Stimulated activated CD8-positive, alpha-beta memory T cell treated with anti-CD3 and anti-CD28 coated beads, Interleukin-15, amount 100 ng/mL, for 1 hour (primary cell): Measurements from ENCODE around the gene GTF2H3.
A peak's percentile ranks its signal among the peaks of the same experiment; 100 is the strongest.
"Not testable (repeated sequence)": the region's sequence is repeated elsewhere in the genome, so short reads cannot be mapped to it uniquely, and the experiment has no call there.

Experiments used
- DNase-seq: peaks from one replicate; pipeline ENCODE4 v3.0.0-alpha.2; 2020; ENCODE audit warnings: low read depth

GTF2H3 gene

GRCh38 chr12:123633379-123634141 lies at the start of gene GTF2H3, which contains the start of gene EIF2B1:
Gene GTF2H3, plus strand, starts transcription at chr12:123633829. Its CDS starts 31 bp downstream, at chr12:123633860.
Gene EIF2B1, minus strand, starts transcription at chr12:123633686. Its CDS starts 129 bp downstream, at chr12:123633557.
- DNase-seq = peak; percentile 95

GRCh38 chr12:123591702-123592481 lies 41.7 kb upstream of the GTF2H3 start:
- DNase-seq = no peak

- DNase-seq = no peak
These were observed 37.9 kb upstream of the GTF2H3 start for GRCh38 chr12:123595729-123596128.

- DNase-seq = no peak
These were observed 36.5 kb upstream of the GTF2H3 start for GRCh38 chr12:123597100-123597499.

- no peak for DNase-seq
These were observed 35.1 kb upstream of the GTF2H3 start for GRCh38 chr12:123598522-123598921.

- no peak for DNase-seq
These were observed 34.3 kb upstream of the GTF2H3 start for GRCh38 chr12:123599310-123599709.

- DNase-seq = no peak
These were observed 33.9 kb upstream of the GTF2H3 start for GRCh38 chr12:123599721-123600120.

- peak; percentile 64 for DNase-seq
These were observed 31.8 kb upstream of the GTF2H3 start, which contains the start of gene DDX55 for GRCh38 chr12:123601602-123602489. Gene DDX55, plus strand, starts transcription at chr12:123602099. Its CDS starts 50 bp downstream, at chr12:123602149.

- DNase-seq = no peak
These were observed 30.9 kb upstream of the GTF2H3 start for GRCh38 chr12:123602651-123603195.

- DNase-seq = not testable (repeated sequence)
These were observed 30.1 kb upstream of the GTF2H3 start for GRCh38 chr12:123603495-123603894.

GRCh38 chr12:123607756-123608155 lies 25.9 kb upstream of the GTF2H3 start:
- no peak for DNase-seq

GRCh38 chr12:123608182-123608581 lies 25.4 kb upstream of the GTF2H3 start:
- no peak for DNase-seq

GRCh38 chr12:123614110-123614509 lies 19.5 kb upstream of the GTF2H3 start:
- no peak for DNase-seq

GRCh38 chr12:123614531-123614930 lies 19.1 kb upstream of the GTF2H3 start:
- DNase-seq = no peak

- no peak for DNase-seq
These were observed 16.5 kb upstream of the GTF2H3 start for GRCh38 chr12:123617144-123617543.

- DNase-seq = no peak
These were observed 16.0 kb upstream of the GTF2H3 start for GRCh38 chr12:123617580-123617979.

GRCh38 chr12:123621101-123621500 lies 12.5 kb upstream of the GTF2H3 start:
- DNase-seq = no peak

GRCh38 chr12:123621619-123622530 lies 11.8 kb upstream of the GTF2H3 start:
- DNase-seq = no peak

- no peak for DNase-seq
These were observed 523 bp downstream of the GTF2H3 start for GRCh38 chr12:123634142-123634561.

GRCh38 chr12:123643911-123644310 lies 10.3 kb downstream of the GTF2H3 start:
- no peak for DNase-seq

- DNase-seq = no peak
These were observed 11.8 kb downstream of the GTF2H3 start for GRCh38 chr12:123645380-123645779.
